Stimulated activated CD8-positive, alpha-beta memory T cell treated with anti-CD3 and anti-CD28 coated beads, Interleukin-15, amount 100 ng/mL, for 24 hours (primary cell): ENCODE data around the gene HES7.

Experiments used
- DNase-seq: peaks from one replicate; pipeline ENCODE4 v3.0.0-alpha.2; 2020; ENCODE audit warnings: low read depth

The HES7 gene

GRCh38 chr17:8155231-8155995, 31.5 kb upstream of the HES7 start:
- no peak for DNase-seq

- no peak for DNase-seq
These were observed 30.8 kb upstream of the HES7 start for GRCh38 chr17:8154608-8155155.

GRCh38 chr17:8153957-8154607, 30.2 kb upstream of the HES7 start:
- peak; percentile 68 for DNase-seq

GRCh38 chr17:8153525-8153956, 29.6 kb upstream of the HES7 start:
- DNase-seq, result no peak

- DNase-seq, result no peak
These were observed 29.1 kb upstream of the HES7 start for GRCh38 chr17:8153031-8153451.

- peak; percentile 54 for DNase-seq
These were observed 28.3 kb upstream of the HES7 start, which contains the start of gene PER1 for GRCh38 chr17:8152112-8152775. Gene PER1, minus strand, starts transcription at chr17:8152404. Its CDS starts 1,698 bp downstream, at chr17:8150706.

GRCh38 chr17:8151641-8152111, 27.8 kb upstream of the HES7 start:
- DNase-seq, result no peak

- DNase-seq, result peak; percentile 82
These were observed 27.3 kb upstream of the HES7 start for GRCh38 chr17:8151120-8151640.

- DNase-seq, result no peak
These were observed 26.6 kb upstream of the HES7 start for GRCh38 chr17:8150194-8151119.

- no peak for DNase-seq
These were observed 25.7 kb upstream of the HES7 start for GRCh38 chr17:8149419-8150193.

GRCh38 chr17:8148560-8148959, 24.7 kb upstream of the HES7 start:
- no peak for DNase-seq

GRCh38 chr17:8147805-8148404, 24.0 kb upstream of the HES7 start:
- no peak for DNase-seq

- DNase-seq, result no peak
These were observed 23.4 kb upstream of the HES7 start for GRCh38 chr17:8147141-8147804.

GRCh38 chr17:8146381-8147140, 22.7 kb upstream of the HES7 start:
- DNase-seq, result no peak

GRCh38 chr17:8145811-8146210, 21.9 kb upstream of the HES7 start:
- no peak for DNase-seq

- no peak for DNase-seq
These were observed 20.7 kb upstream of the HES7 start for GRCh38 chr17:8144401-8145231.

- DNase-seq, result no peak
These were observed 19.9 kb upstream of the HES7 start for GRCh38 chr17:8143581-8144400.
